ENCODE results near the gene SPATS2L.

The SPATS2L gene

GRCh38 chr2:200357845-200358244 lies 51.4 kb downstream of the SPATS2L start:
- no peak for DNase-seq (ENCODE audit: low spot score)
- no peak for TF ChIP-seq CTCF (IDR thresholded peaks at IDR 0.05; ENCODE audit: extremely low read depth, missing control alignments)

GRCh38 chr2:200359552-200359951 lies 53.1 kb downstream of the SPATS2L start:
- DNase-seq (ENCODE audit: low spot score): no peak
- no peak for TF ChIP-seq CTCF (IDR thresholded peaks at IDR 0.05; ENCODE audit: extremely low read depth, missing control alignments)

GRCh38 chr2:200360364-200360763 lies 53.9 kb downstream of the SPATS2L start:
- no peak for DNase-seq (ENCODE audit: low spot score)
- TF ChIP-seq CTCF (IDR thresholded peaks at IDR 0.05; ENCODE audit: extremely low read depth, missing control alignments): no peak

- DNase-seq (ENCODE audit: low spot score): no peak
- TF ChIP-seq CTCF (IDR thresholded peaks at IDR 0.05; ENCODE audit: extremely low read depth, missing control alignments): no peak
Observed at GRCh38 chr2:200362202-200362917, 55.9 kb downstream of the SPATS2L start.

- TF ChIP-seq CTCF (IDR thresholded peaks at IDR 0.05; ENCODE audit: extremely low read depth, missing control alignments): no peak
- no peak for DNase-seq (ENCODE audit: low spot score)
Observed at GRCh38 chr2:200363279-200363678, 56.8 kb downstream of the SPATS2L start.

GRCh38 chr2:200364142-200364541 lies 57.6 kb downstream of the SPATS2L start:
- no peak for DNase-seq (ENCODE audit: low spot score)
- TF ChIP-seq CTCF (IDR thresholded peaks at IDR 0.05; ENCODE audit: extremely low read depth, missing control alignments): no peak

GRCh38 chr2:200364620-200365019 lies 58.1 kb downstream of the SPATS2L start:
- no peak for DNase-seq (ENCODE audit: low spot score)
- no peak for TF ChIP-seq CTCF (IDR thresholded peaks at IDR 0.05; ENCODE audit: extremely low read depth, missing control alignments)
